ENCODE measurements around the gene OR2W3.
"Not testable (repeated sequence)": the region's sequence is repeated elsewhere in the genome, so short reads cannot be mapped to it uniquely, and the experiment has no call there.

The OR2W3 gene

DNA sequence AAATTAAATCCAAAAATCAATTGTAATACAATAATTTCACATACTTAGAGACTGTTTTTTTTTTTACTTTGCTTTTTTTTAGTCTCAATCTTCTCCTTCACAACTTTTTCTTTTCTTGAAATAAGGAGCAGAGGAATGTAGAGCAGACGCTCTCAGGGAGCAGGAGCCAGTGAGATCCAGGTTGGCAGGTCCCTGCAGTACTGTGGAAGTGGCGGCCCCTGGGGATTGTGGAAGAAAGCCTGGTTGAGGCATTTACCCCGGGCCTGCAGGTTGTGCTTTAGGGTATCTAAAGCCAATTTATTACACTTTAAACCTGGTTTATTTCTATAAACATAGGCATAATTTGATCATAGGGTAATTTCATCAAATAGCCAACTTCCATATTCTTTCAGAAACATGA lies 28.6 kb downstream of the OR2W3 start:
- no peak overlapping the region for H3K27ac ChIP-seq (ENCODE audit: low read length)
- no peaks in the 10 kb centered on the region for H3K27me3 ChIP-seq (ENCODE audit: low read depth, low read length)
- H3K4me3 ChIP-seq (ENCODE audit: low read depth in 1 of 2, low read length in 2 of 2) = no peak overlapping the region
- no peaks in the 10 kb centered on the region for H3K36me3 ChIP-seq (ENCODE audit: control insufficient read depth in 1 of 2, insufficient read depth in 2 of 2, low read length in 2 of 2)
- H3K4me1 ChIP-seq (ENCODE audit: control insufficient read depth in 1 of 2, insufficient read depth in 2 of 2, low read length in 2 of 2) = no peaks in the 10 kb centered on the region
- H3K9me3 ChIP-seq (ENCODE audit: control insufficient read depth in 1 of 2, low read length in 2 of 2) = no peaks in the 10 kb centered on the region

GRCh38 chr1:247924868-247925267 lies 29.5 kb downstream of the OR2W3 start, which contains the start of gene OR2AJ1:
TSS of gene OR2AJ1 (plus strand) at chr1:247924889. CDS start at chr1:247933769, 8,880 bp downstream.
- H3K27me3 ChIP-seq (ENCODE audit: low read depth, low read length) = no peaks in the 10 kb centered on the region
- H3K27ac ChIP-seq (ENCODE audit: low read length) = no peak within 1 kb of the TSS
- no peaks in the 10 kb centered on the region for H3K9me3 ChIP-seq (ENCODE audit: control insufficient read depth in 1 of 2, low read length in 2 of 2)
- H3K4me3 ChIP-seq (ENCODE audit: low read depth in 1 of 2, low read length in 2 of 2) = no peak within 1 kb of the TSS
- no peaks in the 10 kb centered on the region for H3K4me1 ChIP-seq (ENCODE audit: control insufficient read depth in 1 of 2, insufficient read depth in 2 of 2, low read length in 2 of 2)
- H3K36me3 ChIP-seq (ENCODE audit: control insufficient read depth in 1 of 2, insufficient read depth in 2 of 2, low read length in 2 of 2) = no peaks in the 10 kb centered on the region

GRCh38 chr1:247933989-247934388 lies 38.6 kb downstream of the OR2W3 start:
- no peaks in the 10 kb centered on the region for H3K36me3 ChIP-seq (ENCODE audit: control insufficient read depth in 1 of 2, insufficient read depth in 2 of 2, low read length in 2 of 2)
- H3K4me3 ChIP-seq (ENCODE audit: low read depth in 1 of 2, low read length in 2 of 2) = no peak overlapping the region
- no peak overlapping the region for H3K27ac ChIP-seq (ENCODE audit: low read length)
- H3K9me3 ChIP-seq (ENCODE audit: control insufficient read depth in 1 of 2, low read length in 2 of 2) = no peaks in the 10 kb centered on the region
- no peaks in the 10 kb centered on the region for H3K27me3 ChIP-seq (ENCODE audit: low read depth, low read length)
- no peaks in the 10 kb centered on the region for H3K4me1 ChIP-seq (ENCODE audit: control insufficient read depth in 1 of 2, insufficient read depth in 2 of 2, low read length in 2 of 2)

DNA sequence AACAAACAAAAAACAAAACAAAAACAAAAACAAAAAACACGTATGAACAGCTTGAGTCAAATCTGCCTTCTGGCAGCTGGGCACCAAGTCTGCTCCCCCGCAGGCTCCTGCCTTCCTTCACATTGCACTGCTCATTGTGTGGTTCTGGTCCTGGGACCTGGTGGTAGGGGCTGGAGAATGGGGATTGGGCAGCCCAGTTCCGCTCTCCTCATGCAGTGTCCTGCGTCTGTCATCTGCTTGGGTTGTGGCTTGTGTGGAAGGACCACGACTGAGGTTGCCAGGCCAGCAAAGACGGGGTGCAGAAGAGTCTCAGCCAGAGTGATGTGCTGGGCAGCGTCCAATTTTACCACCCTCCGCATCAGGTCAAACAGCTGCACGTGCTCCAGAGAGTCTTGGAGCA lies 40.4 kb downstream of the OR2W3 start:
- H3K36me3 ChIP-seq (ENCODE audit: control insufficient read depth in 1 of 2, insufficient read depth in 2 of 2, low read length in 2 of 2) = no peaks in the 10 kb centered on the region
- H3K9me3 ChIP-seq (ENCODE audit: control insufficient read depth in 1 of 2, low read length in 2 of 2) = no peaks in the 10 kb centered on the region
- no peaks in the 10 kb centered on the region for H3K27me3 ChIP-seq (ENCODE audit: low read depth, low read length)
- no peak overlapping the region for H3K4me3 ChIP-seq (ENCODE audit: low read depth in 1 of 2, low read length in 2 of 2)
- no peaks in the 10 kb centered on the region for H3K4me1 ChIP-seq (ENCODE audit: control insufficient read depth in 1 of 2, insufficient read depth in 2 of 2, low read length in 2 of 2)
- no peak overlapping the region for H3K27ac ChIP-seq (ENCODE audit: low read length)

DNA sequence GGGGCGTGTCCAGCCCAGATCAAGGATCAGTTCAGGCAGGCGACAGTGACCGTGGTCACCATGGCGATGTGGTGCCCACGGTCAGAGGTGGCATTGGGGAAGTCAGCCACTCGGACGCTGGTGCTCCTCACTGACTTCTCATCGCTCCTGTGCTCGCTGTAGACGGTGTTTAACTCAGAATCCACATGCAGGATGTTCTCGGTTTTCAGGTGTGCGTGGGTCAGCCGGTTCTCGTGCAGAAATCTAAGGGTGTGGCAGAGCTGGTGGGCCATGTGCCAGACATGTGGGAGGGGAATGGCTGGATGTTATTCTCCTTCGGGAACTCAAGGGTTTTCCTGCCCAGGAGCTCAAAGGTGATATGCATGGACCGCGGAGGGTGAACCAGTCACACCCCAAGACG lies 41.0 kb downstream of the OR2W3 start:
- Histone ChIP-seq H3K27me3 (ENCODE audit: low read depth, low read length) (no peaks in the 10 kb centered on the region), H3K27ac (ENCODE audit: low read length) (no peak overlapping the region), H3K4me1 (ENCODE audit: control insufficient read depth in 1 of 2, insufficient read depth in 2 of 2, low read length in 2 of 2) (no peaks in the 10 kb centered on the region), H3K9me3 (ENCODE audit: control insufficient read depth in 1 of 2, low read length in 2 of 2) (no peaks in the 10 kb centered on the region), H3K4me3 (ENCODE audit: low read depth in 1 of 2, low read length in 2 of 2) (peak overlapping the region in 1 of 2 donors; percentile 36), H3K36me3 (ENCODE audit: control insufficient read depth in 1 of 2, insufficient read depth in 2 of 2, low read length in 2 of 2) (no peaks in the 10 kb centered on the region)

GRCh38 chr1:247936965-247937734 lies 41.8 kb downstream of the OR2W3 start:
- H3K4me1 ChIP-seq (ENCODE audit: control insufficient read depth in 1 of 2, insufficient read depth in 2 of 2, low read length in 2 of 2); H3K9me3 ChIP-seq (ENCODE audit: control insufficient read depth in 1 of 2, low read length in 2 of 2); H3K27me3 ChIP-seq (ENCODE audit: low read depth, low read length); H3K36me3 ChIP-seq (ENCODE audit: control insufficient read depth in 1 of 2, insufficient read depth in 2 of 2, low read length in 2 of 2); H3K27ac ChIP-seq (ENCODE audit: low read length): not testable (repeated sequence)
- H3K4me3 ChIP-seq (ENCODE audit: low read depth in 1 of 2, low read length in 2 of 2) = peak overlapping the region in 1 of 2 donors; percentile 36

- Histone ChIP-seq H3K9me3 (ENCODE audit: control insufficient read depth in 1 of 2, low read length in 2 of 2) (peaks cover 0 to 2% of the 10 kb centered on the region in 2 donors), H3K4me1 (ENCODE audit: control insufficient read depth in 1 of 2, insufficient read depth in 2 of 2, low read length in 2 of 2) (no peaks in the 10 kb centered on the region), H3K36me3 (ENCODE audit: control insufficient read depth in 1 of 2, insufficient read depth in 2 of 2, low read length in 2 of 2) (no peaks in the 10 kb centered on the region), H3K4me3 (ENCODE audit: low read depth in 1 of 2, low read length in 2 of 2) (no peak overlapping the region), H3K27ac (ENCODE audit: low read length) (no peak overlapping the region), H3K27me3 (ENCODE audit: low read depth, low read length) (no peaks in the 10 kb centered on the region)
These were observed 47.2 kb downstream of the OR2W3 start for GRCh38 chr1:247942624-247943023.

Data from muscle layer of duodenum (tissue), 2 donors.